Measurements from ENCODE around the gene LRFN2.

- TF ChIP-seq POLR2A (IDR thresholded peaks at IDR 0.05) (no peak), CTCF (IDR thresholded peaks at IDR 0.05) (no peak)
Observed at GRCh38 chr6:40346246-40346645, 240.9 kb downstream of the LRFN2 start.
